HCT116 (cell line): ENCODE measurements around the gene FAM151A. TPM values are rescaled to one million over a fixed set of nuclear protein-coding genes. Genes with fewer than 3 reads are reported as not detected.

ENCODE experiments used
- ATAC-seq: fragments of 200-7000 bp; cut with Tn5 transposase; 2 replicates; pipeline ENCODE4 v1.9.1; 2020; ENCODE audit warnings: mild to moderate bottlenecking, moderate library complexity
- BruUV-seq: library from RNA; stranded (reverse); fragments of 400-500 nt; replicated peaks from 2 replicates; lab custom pipeline; 2021; lab: Mats Ljungman, UMichigan
- CTCF ChIA-PET: fragments of 300-600 bp; sonication (Branson Sonifier 250); formaldehyde crosslinking; loops from one replicate; lab custom pipeline; 2021; ENCODE audit warnings: antibody characterized with exemption; lab: Charles Lee
- POLR2A ChIA-PET: fragments of 300-600, 350-600 bp; sonication (Branson Sonifier 250); formaldehyde crosslinking; loops from one replicate; lab custom pipeline; 2021; ENCODE audit warnings: antibody characterized with exemption; lab: Charles Lee
- RAD21 ChIA-PET, 2 experiments: fragments of 300-600 bp; sonication (Branson Sonifier 250); formaldehyde crosslinking; loops; one replicate each; lab custom pipeline; 2023; ENCODE audit warnings: low total read pairs in 2 of 2; ENCODE audit not compliant: uncharacterized antibody in 2 of 2, unreplicated experiment in 2 of 2, low non-redundant PET in 1 of 2; lab: Charles Lee
- DNase-seq: peaks from one replicate; pipeline ENCODE4 v3.0.0-alpha.2; 2010; ENCODE audit warnings: low read depth, low spot score
- H2AFZ ChIP-seq: fragments of 200-600 bp; shearing (Covaris generic), sonication (generic); 2 replicates; pipeline ENCODE4 v1.6.1; 2017; ENCODE audit warnings: low read depth, mixed run types, mixed read lengths, antibody characterized with exemption, low read length; ENCODE audit not compliant: poor library complexity, severe bottlenecking
- H3K27ac ChIP-seq: 2 replicates; pipeline ENCODE4 v1.5.1; 2012; ENCODE audit warnings: low read depth, low read length
- H3K27me3 ChIP-seq: fragments of 200-600 bp; sonication (generic); 2 replicates; pipeline ENCODE4 v1.6.1; 2016; ENCODE audit warnings: mixed run types, low read length, mixed read lengths; ENCODE audit not compliant: insufficient read depth
- H3K36me3 ChIP-seq, 2 experiments: fragments of 200-500 bp in 1 of 2; fragments of 200-600 bp in 1 of 2; sonication (Bioruptor generic) in 1 of 2; sonication (generic) in 1 of 2; 2 replicates each; pipeline versions ENCODE4 v1.5.1 to v1.6.1; 2014 to 2016; ENCODE audit warnings: low read length in 2 of 2, inconsistent platforms in 1 of 2, mixed read lengths in 1 of 2, mixed run types in 1 of 2; ENCODE audit not compliant: insufficient read depth in 2 of 2, control insufficient read depth in 1 of 2
- H3K4me1 ChIP-seq, 2 experiments: fragments of 200-600 bp in 1 of 2; sonication (generic) in 1 of 2; 2 replicates each; pipeline versions ENCODE4 v1.5.1 to v1.6.1; 2012 to 2017; ENCODE audit warnings: low read length in 2 of 2, inconsistent platforms in 1 of 2, mild to moderate bottlenecking in 1 of 2, mixed read lengths in 1 of 2, mixed run types in 1 of 2, moderate library complexity in 1 of 2; ENCODE audit not compliant: insufficient read depth in 2 of 2, control insufficient read depth in 1 of 2
- H3K4me2 ChIP-seq: fragments of 200-600 bp; sonication (generic); 2 replicates; pipeline ENCODE4 v1.6.1; 2017; ENCODE audit warnings: mixed run types, low read length, mixed read lengths
- H3K4me3 ChIP-seq, 2 experiments: fragments of 200-600 bp in 1 of 2; sonication (generic) in 1 of 2; replicated peaks in 1 of 2; 2 replicates each; pipeline ENCODE4 v1.5.1; 2011 to 2016; ENCODE audit warnings: low read length in 2 of 2, control low read depth in 1 of 2, low read depth in 1 of 2, mild to moderate bottlenecking in 1 of 2, mixed read lengths in 1 of 2, mixed run types in 1 of 2
- H3K79me2 ChIP-seq: fragments of 200-600 bp; sonication (generic); 2 replicates; pipeline ENCODE4 v1.6.1; 2017; ENCODE audit warnings: mild to moderate bottlenecking, mixed run types, low read length, moderate library complexity, mixed read lengths; ENCODE audit not compliant: insufficient read depth
- H3K9ac ChIP-seq: fragments of 200-600 bp; sonication (generic); 2 replicates; pipeline ENCODE4 v1.6.1; 2016; ENCODE audit warnings: low read length, mixed read lengths
- H3K9me2 ChIP-seq: fragments of 200-600 bp; sonication (generic), shearing (Covaris generic); 2 replicates; pipeline ENCODE4 v1.6.1; 2017; ENCODE audit warnings: mixed run types, mild to moderate bottlenecking, moderate library complexity; ENCODE audit not compliant: insufficient read depth
- H3K9me3 ChIP-seq, 2 experiments: fragments of 200-500 bp in 1 of 2; fragments of 200-600 bp in 1 of 2; sonication (Bioruptor generic) in 1 of 2; sonication (generic) in 1 of 2; 2 replicates each; pipeline ENCODE4 v1.6.1; 2014 to 2017; ENCODE audit warnings: low read length in 2 of 2, mixed read lengths in 2 of 2, inconsistent platforms in 1 of 2, low read depth in 1 of 2, mild to moderate bottlenecking in 1 of 2, mixed run types in 1 of 2, moderate library complexity in 1 of 2; ENCODE audit not compliant: control insufficient read depth in 1 of 2, insufficient read depth in 1 of 2
- H4K20me1 ChIP-seq: fragments of 200-600 bp; sonication (generic), shearing (Covaris generic); 2 replicates; pipeline ENCODE4 v1.6.1; 2017; ENCODE audit warnings: mixed run types, mild to moderate bottlenecking, moderate library complexity; ENCODE audit not compliant: insufficient read depth
- CBX3 ChIP-seq: IDR thresholded peaks from 2 replicates; pipeline ENCODE4 v1.6.1; 2012; ENCODE audit warnings: low read depth
- RAD21 ChIP-seq: IDR thresholded peaks from 2 replicates; pipeline ENCODE4 v1.6.1; 2012; ENCODE audit warnings: low read depth, mild to moderate bottlenecking
- SRF ChIP-seq: IDR thresholded peaks from 2 replicates; pipeline ENCODE4 v1.6.1; 2012; ENCODE audit warnings: low read depth
- TCF7L2 ChIP-seq: IDR thresholded peaks from 2 replicates; pipeline ENCODE4 v1.7.0; 2011; ENCODE audit warnings: borderline replicate concordance, inconsistent platforms; ENCODE audit not compliant: insufficient read depth, insufficient read length; ENCODE audit errors: extremely low read depth
- ZNF274 ChIP-seq: fragments of 200-500 bp; sonication (Bioruptor generic); IDR thresholded peaks from 2 replicates; pipeline ENCODE4 v1.6.1; 2014; ENCODE audit warnings: mild to moderate bottlenecking, low read depth, low read length, inconsistent platforms
- intact Hi-C: fragments of 100-400 bp; cut with micrococcal nuclease; formaldehyde crosslinking; loops from 2 replicates; pipeline ENCODE4 v1.10.0; 2022
- total RNA-seq: library from RNA; stranded (reverse); gene quantifications from one replicate; pipeline ENCODE4 v1.2.1, GENCODE V29; 2021; ENCODE audit not compliant: unreplicated experiment
- TF ChIP-seq, protein P1 (sequence below), 3 experiments: fragments of 200-600 bp in 1 of 3; sonication (generic) in 1 of 3; IDR thresholded peaks in 2 of 3; conservative IDR thresholded peaks in 1 of 3; 2 replicates each; pipeline ENCODE4 v1.5.1; 2012 to 2017; ENCODE audit warnings: low read depth in 2 of 3, low read length in 2 of 3, antibody characterized with exemption in 1 of 3, borderline replicate concordance in 1 of 3, control low read depth in 1 of 3, mild to moderate bottlenecking in 1 of 3, mixed read lengths in 1 of 3, mixed run types in 1 of 3, moderate library complexity in 1 of 3; ENCODE audit not compliant: insufficient read depth in 1 of 3

FAM151A gene
- total RNA-seq, 1 experiment from 2014 or later, result not detected

DNA sequence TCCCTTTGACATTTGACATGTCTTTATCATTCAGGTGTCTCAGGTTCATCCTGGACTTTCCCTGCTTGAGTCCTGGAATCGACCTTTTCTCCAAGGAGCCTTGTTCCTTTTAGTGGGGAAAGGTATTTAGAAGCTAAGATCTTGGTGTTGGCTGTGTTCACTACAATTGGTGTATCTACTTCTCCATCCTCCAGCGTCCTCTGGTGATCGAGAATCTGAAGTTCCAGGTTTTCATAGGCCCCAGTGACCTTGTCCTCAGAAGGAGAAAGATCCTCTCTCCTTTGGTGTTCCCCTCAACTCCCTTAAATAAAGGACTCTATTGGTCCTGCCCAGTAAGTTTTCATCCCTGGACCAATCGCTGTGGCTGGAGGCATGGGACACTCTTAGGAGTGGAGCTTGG is 40.4 kb upstream of the FAM151A start:
- no peaks in the 10 kb centered on the region for H3K9me2 ChIP-seq
- no peaks in the 10 kb centered on the region for H3K36me3 ChIP-seq
- no peak overlapping the region for H2AFZ ChIP-seq
- CTCF ChIA-PET, result no interaction called here
- RAD21 ChIA-PET, result no interaction called here
- intact Hi-C loops, result no loop called here
- DNase-seq (no peak), ATAC-seq (no peak)
- H3K27ac ChIP-seq, result no peak overlapping the region
- H4K20me1 ChIP-seq, result no peaks in the 10 kb centered on the region
- H3K27me3 ChIP-seq, result no peaks in the 10 kb centered on the region
- H3K4me1 ChIP-seq, result no peaks in the 10 kb centered on the region
- H3K9me3 ChIP-seq, result no peaks in the 10 kb centered on the region
- BruUV-seq, result no TSS peak
- no peaks in the 10 kb centered on the region for H3K79me2 ChIP-seq
- no peak overlapping the region for H3K4me3 ChIP-seq
- POLR2A ChIA-PET, result no interaction called here
- no peak overlapping the region for H3K4me2 ChIP-seq
- TF ChIP-seq RAD21 (peak; percentile 20; the same call in 1 of the 2 replicates), ZNF274 (no peak), SRF (no peak)
- TF ChIP-seq, protein P1, sequence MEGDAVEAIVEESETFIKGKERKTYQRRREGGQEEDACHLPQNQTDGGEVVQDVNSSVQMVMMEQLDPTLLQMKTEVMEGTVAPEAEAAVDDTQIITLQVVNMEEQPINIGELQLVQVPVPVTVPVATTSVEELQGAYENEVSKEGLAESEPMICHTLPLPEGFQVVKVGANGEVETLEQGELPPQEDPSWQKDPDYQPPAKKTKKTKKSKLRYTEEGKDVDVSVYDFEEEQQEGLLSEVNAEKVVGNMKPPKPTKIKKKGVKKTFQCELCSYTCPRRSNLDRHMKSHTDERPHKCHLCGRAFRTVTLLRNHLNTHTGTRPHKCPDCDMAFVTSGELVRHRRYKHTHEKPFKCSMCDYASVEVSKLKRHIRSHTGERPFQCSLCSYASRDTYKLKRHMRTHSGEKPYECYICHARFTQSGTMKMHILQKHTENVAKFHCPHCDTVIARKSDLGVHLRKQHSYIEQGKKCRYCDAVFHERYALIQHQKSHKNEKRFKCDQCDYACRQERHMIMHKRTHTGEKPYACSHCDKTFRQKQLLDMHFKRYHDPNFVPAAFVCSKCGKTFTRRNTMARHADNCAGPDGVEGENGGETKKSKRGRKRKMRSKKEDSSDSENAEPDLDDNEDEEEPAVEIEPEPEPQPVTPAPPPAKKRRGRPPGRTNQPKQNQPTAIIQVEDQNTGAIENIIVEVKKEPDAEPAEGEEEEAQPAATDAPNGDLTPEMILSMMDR (IDR thresholded peaks at IDR 0.05 in 2 of 3, conservative IDR thresholded peaks at IDR 0.05 in 1 of 3; ENCODE audit: borderline replicate concordance in 1 of 3, insufficient read depth in 1 of 3, low read depth in 2 of 3, low read length in 2 of 3), result no peak
- no peak overlapping the region for H3K9ac ChIP-seq

DNA sequence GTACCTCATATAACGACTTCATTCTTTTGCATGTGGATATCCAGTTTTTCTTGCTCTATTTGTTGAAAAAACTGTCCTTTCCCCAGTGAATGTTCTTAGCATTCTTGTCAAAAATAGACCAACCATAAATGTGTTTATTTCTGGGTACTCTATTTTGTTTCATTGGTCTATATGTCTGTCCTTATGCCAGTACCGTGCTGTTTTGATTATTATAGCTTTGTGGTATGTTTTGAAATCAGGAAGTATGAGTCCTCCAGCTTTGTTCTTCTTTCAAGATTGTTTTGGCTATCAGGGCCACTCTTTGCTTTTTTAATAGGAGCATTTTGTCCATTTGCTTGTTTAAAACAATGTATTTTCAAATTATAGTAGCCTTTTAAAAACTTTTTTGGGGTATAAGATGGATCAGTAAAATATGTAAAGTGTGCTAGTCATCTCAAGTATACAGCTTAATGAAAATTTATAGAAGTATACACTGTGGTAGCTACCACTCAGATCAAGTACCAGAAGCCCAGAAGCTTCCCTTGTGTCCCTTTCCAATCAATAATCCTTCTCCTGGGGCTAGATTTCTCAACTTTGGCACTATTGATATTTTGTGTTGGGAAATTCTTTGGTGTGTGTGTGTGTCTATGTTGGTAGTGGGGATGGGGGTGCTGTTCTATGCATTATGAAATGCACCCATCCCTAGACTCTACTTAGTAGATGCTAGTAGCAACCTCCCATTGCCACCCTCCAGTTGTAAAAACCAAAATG is 35.0 kb upstream of the FAM151A start:
- POLR2A ChIA-PET, result no interaction called here

More for the DNA sequence above, 35.0 kb upstream of the FAM151A start:
- ChIA-PET CTCF (no interaction called here), RAD21 (no interaction called here)
- no peaks in the 10 kb centered on the region for H3K79me2 ChIP-seq
- no peak overlapping the region for H3K27ac ChIP-seq
- H4K20me1 ChIP-seq, result no peaks in the 10 kb centered on the region
- ATAC-seq (no peak), DNase-seq (no peak)
- H3K9me3 ChIP-seq, result 0 out of 4 replicates have a peak, but pooled peaks cover 0 to 3% of the 10 kb centered on the region in 2 experiments
- no peaks in the 10 kb centered on the region for H3K36me3 ChIP-seq
- H3K4me2 ChIP-seq, result no peak overlapping the region
- 0 out of 2 replicates have a peak, but pooled peaks have one; percentile 66 for TF ChIP-seq CBX3
- no peak for TF ChIP-seq TCF7L2
- no peaks in the 10 kb centered on the region for H3K27me3 ChIP-seq
- no peak overlapping the region for H3K4me3 ChIP-seq
- H2AFZ ChIP-seq, result no peak overlapping the region
- H3K4me1 ChIP-seq, result no peaks in the 10 kb centered on the region
- no TSS peak for BruUV-seq
- intact Hi-C loops, result no loop called here
- H3K9me2 ChIP-seq, result no peaks in the 10 kb centered on the region
- H3K9ac ChIP-seq, result no peak overlapping the region
